ENCODE results near the gene SLC45A2.
A peak's percentile ranks its signal among the peaks of the same experiment; 100 is the strongest.

- TF ChIP-seq CTCF (conservative IDR thresholded peaks at IDR 0.05; ENCODE audit: low read depth, low read length), result peak; percentile 80
- TF ChIP-seq EZH2 (IDR thresholded peaks at IDR 0.05; ENCODE audit: borderline replicate concordance, low read depth, low read length, poor library complexity, severe bottlenecking), result no peak
Observed at GRCh38 chr5:33997331-33997983, 13.0 kb upstream of the SLC45A2 start.

Data from A673 (cell line).